Activated T-helper 1 cell treated with Interleukin-2 at 50 U/mL for 16 hours (primary cell): Measurements from ENCODE around the gene SVBP.
A peak's percentile ranks its signal among the peaks of the same experiment; 100 is the strongest.

ENCODE experiments used
- DNase-seq: peaks from one replicate; pipeline ENCODE4 v3.0.0-alpha.2; 2020; ENCODE audit warnings: low read depth

The SVBP gene

DNA sequence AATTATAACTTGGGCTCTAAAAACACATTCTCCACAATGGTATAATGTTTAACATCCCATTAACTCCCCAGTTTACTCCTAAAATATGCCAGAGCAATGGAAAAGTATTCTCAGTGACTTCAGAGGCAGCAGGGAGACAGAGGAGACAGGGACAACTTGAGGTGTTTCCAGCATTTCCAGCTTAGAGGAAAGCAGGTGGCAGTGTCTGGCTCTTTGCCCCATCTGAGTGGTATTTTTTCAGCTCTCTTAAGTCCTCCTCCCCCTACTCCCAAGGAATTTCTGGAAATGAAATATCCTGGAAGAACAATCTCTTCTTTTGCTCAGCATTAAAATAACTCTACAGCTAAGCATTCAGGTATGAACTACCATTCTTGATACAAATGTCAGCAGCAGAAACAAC lies 11.0 kb downstream of the SVBP start:
- no peak for DNase-seq

DNA sequence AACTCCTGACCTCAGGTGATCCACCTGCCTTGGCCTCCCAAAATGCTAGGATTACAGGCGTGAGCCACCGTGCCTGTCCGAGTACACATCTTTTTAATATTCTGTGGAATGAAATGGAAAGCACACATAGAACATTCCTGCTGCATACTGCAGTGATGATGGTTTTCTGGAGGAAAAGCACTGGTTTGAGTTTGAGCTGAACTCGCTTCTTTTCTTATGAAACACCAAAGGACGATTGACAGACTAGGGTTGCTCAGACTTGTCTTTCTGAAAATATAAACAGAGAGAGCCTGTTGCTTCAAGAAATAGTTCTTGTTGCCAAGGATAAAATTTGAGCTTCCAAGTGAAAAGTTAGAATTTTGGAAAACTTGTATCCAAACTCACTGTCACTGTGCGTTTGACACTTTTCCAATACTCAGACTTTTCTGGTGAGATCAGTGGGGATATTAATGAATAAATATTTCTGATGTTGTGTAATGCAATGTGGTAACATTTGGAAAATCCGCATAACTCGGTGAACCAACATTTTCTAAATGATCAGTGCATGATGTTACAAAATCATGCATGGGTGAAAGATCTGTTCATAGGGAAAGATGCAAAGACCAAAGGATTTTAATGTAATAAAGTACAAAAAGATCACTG lies 15.2 kb downstream of the SVBP start:
- no peak for DNase-seq

DNA sequence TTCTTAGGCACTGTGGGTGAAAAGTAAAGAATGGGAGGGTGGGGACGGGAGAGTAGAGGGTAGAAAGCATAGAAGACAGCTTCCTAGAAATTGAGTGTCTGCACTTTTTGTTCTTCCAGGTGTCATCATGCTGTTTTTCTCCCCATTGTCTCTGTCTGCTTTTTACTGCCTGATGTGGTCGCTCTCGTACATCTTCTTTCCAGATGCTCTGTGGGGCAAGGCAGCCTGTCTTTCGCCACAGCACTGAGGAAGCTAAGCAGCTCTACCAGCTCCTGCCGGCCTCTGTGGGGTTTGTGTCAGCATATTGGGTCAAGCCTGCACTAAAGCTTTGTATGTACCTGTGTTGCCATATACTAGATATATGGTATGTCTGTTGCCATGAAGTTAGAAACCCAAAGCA lies 19.2 kb downstream of the SVBP start:
- no peak for DNase-seq

DNA sequence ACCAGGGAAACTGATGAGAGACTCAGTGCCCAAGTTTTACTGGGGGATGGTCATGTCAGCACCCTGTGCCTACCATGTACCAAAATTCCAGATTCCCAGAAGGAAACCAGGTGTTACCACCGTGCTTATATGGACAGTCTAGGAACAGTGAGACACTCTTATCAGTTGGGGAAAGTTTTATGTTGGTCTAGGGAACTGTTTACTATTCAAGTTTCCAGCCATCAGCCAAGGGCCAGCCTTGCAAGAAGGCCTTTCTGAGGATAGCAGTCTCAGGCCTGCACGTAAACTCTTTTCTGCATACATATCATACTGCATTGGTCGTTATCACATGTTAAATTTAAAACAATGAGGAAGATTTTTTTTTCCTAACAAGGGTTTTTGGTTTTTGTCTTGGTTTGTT lies 19.8 kb downstream of the SVBP start:
- DNase-seq: no peak

DNA sequence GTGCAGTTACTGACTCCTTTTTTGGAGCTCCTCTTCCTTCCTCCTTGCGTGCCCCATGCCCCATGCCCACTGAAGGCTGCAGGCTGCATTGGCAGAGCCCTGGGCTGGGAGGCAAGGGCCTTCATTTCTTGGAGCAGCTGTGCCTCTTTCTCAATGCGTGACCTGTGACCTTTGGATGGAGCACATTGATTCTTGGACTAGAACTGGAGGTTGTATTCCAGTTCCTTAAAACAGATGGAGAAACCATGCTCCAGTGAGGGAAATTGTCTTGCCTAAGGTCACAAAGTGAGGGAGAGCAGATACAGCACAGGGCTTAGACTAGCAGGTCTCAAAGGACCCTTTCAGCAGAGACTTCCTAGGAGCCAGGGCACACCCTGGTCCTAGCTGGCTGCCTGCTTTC lies 23.4 kb downstream of the SVBP start:
- no peak for DNase-seq

- DNase-seq: no peak
Observed at GRCh38 chr1:42788021-42788420, 29.2 kb downstream of the SVBP start.

DNA sequence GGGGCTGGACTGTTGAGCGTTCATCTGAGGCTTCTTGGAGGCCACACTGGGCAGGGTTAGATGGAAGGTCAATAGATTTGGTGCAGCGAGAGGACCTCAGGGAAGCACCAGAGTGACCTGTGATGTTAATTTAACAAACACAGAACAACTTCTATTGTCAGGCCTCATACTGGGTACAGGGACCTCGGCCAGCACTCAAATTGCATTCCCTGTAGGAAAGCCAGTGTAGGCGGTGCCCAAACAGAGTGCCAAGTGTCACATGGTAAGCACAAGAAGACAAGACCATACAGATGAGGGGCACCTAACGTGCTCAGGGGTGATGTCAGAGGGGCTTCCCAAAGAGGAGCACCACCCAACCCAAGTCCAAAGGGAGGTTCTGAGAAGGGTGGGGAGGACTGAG lies 31.1 kb downstream of the SVBP start:
- DNase-seq: no peak

GRCh38 chr1:42784946-42785693 lies 32.1 kb downstream of the SVBP start, which contains the start of gene TMEM269:
Gene TMEM269 (plus strand): TSS chr1:42784991. CDS start chr1:42789894, 4,903 bp downstream.
- peak; percentile 15 for DNase-seq

GRCh38 chr1:42784547-42784945 lies 32.7 kb downstream of the SVBP start:
- no peak for DNase-seq

GRCh38 chr1:42783092-42783491 lies 34.1 kb downstream of the SVBP start:
- DNase-seq: no peak

- no peak for DNase-seq
Observed at GRCh38 chr1:42780176-42780575, 37.0 kb downstream of the SVBP start.

GRCh38 chr1:42779725-42780124 lies 37.5 kb downstream of the SVBP start:
- DNase-seq: no peak

DNA sequence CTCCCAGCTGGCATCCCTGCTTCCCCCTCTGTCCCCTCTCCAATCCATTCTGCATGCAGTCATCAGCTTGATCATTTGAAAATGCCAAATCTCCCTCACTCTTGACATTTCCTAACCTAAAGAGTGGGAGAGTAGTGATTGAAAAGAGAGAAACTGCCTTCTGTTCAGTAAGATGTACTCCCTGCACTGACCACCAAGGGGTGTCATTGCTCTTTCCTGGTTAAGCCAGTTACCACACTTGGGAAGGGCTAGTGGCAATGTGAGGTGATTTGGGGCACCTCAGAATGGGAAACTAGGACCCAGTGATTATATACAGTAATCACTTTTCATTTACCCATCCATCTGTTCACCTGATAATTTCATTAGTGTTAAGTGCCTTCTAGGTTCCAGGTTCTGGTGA lies 39.3 kb downstream of the SVBP start:
- no peak for DNase-seq

DNA sequence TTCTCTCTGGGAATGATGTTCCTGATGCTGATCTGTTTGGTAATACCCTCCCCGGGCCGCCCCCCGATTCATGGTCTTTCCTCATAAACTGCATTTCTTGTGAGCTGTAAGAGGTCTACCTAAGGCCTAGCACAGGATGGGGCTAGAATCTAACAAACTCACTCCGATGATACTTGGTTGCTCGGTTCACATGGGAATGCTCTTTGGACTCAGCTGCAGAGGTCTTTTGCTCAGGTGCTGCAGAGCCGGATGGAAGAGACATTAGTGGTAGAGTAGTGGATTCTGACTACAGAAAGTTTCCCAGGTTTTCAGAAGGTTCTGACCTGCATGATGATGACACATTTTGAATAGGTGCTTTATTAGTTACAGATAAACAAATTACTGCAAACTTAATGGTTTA lies 40.7 kb downstream of the SVBP start:
- DNase-seq: no peak

DNA sequence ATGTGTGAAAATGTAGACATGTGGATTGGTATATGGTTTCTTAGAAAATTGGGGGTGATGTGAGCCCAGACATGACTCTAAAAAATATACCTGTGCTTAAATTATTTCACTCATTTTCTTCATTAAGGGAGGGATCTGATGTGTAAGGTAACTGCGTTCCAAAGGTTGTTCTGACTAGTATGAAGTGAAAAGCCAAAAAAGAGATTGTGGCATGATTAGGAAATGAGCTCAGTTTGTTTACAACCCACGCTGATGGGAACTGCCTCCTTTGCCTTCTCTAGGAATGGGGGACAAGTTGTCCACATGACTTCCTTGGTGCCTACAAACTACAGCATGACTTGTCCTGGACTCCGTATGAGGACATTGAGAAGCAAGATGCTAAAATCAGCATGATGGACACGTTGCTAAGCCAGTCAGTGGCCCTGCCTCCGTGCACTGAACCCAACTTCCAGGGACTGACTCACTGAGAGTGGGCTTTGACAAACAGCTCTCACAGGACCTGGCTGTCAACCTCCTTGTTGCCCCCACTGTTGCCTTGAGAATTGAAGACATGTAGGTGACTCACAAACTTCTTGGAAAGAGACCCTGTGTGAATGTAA lies 42.2 kb downstream of the SVBP start:
- DNase-seq: no peak

DNA sequence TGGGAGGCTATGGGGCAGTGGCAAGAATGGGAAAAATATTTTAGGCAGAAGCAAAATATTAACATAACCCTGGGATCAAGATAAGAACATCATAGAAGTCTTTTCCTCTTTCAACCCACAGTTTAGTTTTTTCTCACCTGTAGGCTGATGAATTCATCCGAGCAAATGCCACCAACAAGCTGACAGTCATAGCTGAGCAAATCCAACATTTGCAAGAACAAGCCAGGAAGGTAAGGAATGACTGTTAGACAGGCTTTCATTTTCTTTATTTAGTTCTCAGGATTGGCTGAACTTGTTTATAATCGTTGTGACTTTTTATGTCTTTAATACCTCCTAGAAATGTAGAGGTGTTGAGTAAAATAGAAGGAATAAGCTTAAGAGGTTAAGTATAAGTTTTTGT lies 43.8 kb downstream of the SVBP start:
- DNase-seq: no peak

- no peak for DNase-seq
Observed at GRCh38 chr1:42769811-42770210, 47.4 kb downstream of the SVBP start.

DNA sequence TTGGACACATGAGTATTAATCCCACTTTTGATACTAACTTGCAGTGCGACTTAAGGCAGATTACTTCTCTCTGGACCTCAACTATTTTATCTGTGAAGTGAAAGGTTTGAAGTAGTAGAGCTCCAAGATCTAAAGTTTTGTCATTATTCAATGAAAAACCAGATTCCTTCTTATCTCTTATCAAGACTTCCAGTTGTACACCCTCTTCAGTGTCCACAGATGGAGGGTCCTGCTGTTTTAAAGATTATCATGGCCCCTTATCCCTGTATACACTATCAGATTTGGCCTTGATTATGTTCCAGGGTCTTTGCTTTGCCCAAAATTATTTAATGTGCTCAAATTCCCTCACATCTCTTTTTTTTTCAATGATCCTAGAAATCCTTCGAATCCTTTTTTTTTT lies 49.0 kb downstream of the SVBP start:
- DNase-seq: no peak

- no peak for DNase-seq
Observed at GRCh38 chr1:42767510-42768000, 49.6 kb downstream of the SVBP start.

DNA sequence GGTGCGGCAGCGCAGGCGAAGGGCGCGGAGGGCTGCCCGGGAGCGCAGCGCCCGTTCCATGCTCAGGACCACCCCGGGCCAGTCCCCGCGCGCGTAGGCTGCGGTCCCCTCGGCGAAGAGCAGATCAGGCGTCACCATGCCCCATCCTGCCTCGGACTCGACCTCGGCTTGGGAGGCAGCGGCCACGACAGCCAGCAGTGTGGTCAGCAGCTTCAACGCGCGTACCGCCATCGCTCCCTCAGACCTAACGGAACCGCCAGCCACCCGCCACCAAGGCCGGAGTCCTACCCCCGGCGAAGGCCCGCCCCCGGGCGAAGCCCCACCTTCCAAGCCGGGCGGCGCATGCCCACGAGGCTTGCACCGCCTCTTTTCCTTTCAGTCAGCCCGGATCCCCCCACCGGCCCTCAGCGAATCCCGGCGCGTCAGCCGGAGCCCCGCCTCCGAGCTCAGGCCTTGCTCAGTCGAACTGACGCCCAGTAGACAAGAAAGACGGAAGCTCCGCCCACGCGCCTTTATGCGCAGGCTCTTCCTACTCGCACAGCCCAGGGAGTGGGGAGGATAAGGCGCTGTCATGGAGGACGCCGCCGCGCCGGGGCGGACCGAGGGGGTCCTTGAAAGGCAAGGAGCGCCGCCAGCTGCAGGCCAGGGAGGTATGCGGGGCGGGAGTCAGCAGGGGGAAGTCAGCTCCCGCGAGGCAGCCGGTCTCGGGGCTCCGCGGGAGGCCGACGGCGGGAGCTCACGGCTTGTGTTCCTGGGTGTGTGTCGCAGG lies 50.3 kb downstream of the SVBP start, which contains the start of the genes C1orf50 and P3H1:
C1orf50 (plus strand) TSS at position 509 of the 769 bp plus-strand sequence; CDS start at position 572, 63 bp downstream.
P3H1 (minus strand) TSS at position 288 of the 769 bp plus-strand sequence; CDS start at position 231, 57 bp downstream.
- peak; percentile 100 for DNase-seq

DNA sequence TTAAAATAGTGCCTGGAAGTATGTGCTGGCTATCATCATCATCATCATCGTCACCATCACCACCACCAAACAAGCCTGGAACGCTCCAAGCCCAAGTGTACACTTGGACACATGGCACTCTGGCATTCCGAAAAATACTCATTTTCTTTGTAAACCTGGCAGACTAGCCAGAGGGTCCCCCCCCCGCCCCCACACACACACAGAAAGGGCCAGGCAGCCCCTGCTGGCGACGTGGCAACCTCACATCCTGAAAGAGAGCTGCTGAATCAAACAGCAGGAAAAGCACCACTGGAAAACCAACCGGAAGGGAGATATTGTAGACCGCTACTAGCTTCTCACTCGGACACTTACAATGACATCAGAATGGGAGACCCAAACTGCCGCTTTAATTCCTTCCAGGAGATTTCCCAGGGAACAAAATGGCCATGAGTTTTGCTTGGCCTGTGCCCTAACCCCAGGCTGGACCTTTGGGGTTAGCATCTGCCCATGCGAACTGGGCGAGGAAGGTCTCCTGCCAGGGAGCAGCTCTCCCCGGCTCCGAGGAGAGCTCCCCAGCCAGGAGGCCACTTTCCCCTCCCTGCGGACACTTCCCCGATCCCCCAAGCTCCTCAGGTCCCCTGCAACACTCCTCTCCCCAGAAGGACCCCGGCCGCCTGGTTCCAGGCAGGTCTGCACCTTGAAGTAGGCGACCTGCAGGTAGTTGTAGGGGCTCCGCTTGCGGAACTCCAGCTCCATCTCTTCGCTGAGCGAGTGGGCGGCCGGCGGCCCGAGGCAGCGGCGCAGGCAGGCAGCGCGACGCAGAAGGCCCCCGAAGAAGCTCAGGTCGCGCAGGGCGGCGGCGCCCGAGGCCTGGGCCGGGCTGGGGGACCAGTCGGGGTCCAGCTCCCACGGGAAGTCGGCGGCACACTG lies 51.1 kb downstream of the SVBP start:
- no peak for DNase-seq
